IPS-NIHi7 (cell line): Measurements from ENCODE around the gene ASAP2.

Experiments
- DNase-seq: peaks from one replicate; pipeline ENCODE4 v3.0.0; 2012; ENCODE audit warnings: mixed read lengths; ENCODE audit errors: extremely low spot score

The ASAP2 gene

GRCh38 chr2:9345997-9346396 lies 139.4 kb downstream of the ASAP2 start:
- DNase-seq, result no peak

GRCh38 chr2:9346885-9347284 lies 140.3 kb downstream of the ASAP2 start:
- DNase-seq, result no peak

GRCh38 chr2:9347411-9347881 lies 140.8 kb downstream of the ASAP2 start:
- no peak for DNase-seq

GRCh38 chr2:9354318-9354717 lies 147.7 kb downstream of the ASAP2 start:
- DNase-seq, result no peak

- no peak for DNase-seq
Measured at GRCh38 chr2:9355270-9355669, 148.7 kb downstream of the ASAP2 start.

- DNase-seq, result no peak
Measured at GRCh38 chr2:9355716-9356115, 149.1 kb downstream of the ASAP2 start.

GRCh38 chr2:9356261-9356660 lies 149.6 kb downstream of the ASAP2 start:
- no peak for DNase-seq

- DNase-seq, result no peak
Measured at GRCh38 chr2:9358846-9359245, 152.2 kb downstream of the ASAP2 start.

GRCh38 chr2:9359463-9359862 lies 152.9 kb downstream of the ASAP2 start:
- no peak for DNase-seq

- DNase-seq, result no peak
Measured at GRCh38 chr2:9360110-9360509, 153.5 kb downstream of the ASAP2 start.

- DNase-seq, result no peak
Measured at GRCh38 chr2:9360701-9361100, 154.1 kb downstream of the ASAP2 start.

GRCh38 chr2:9364373-9364772 lies 157.8 kb downstream of the ASAP2 start:
- no peak for DNase-seq

GRCh38 chr2:9364791-9365497 lies 158.3 kb downstream of the ASAP2 start:
- DNase-seq, result no peak

- DNase-seq, result no peak
Measured at GRCh38 chr2:9365498-9366019, 158.9 kb downstream of the ASAP2 start.

- DNase-seq, result no peak
Measured at GRCh38 chr2:9366026-9366425, 159.4 kb downstream of the ASAP2 start.

- no peak for DNase-seq
Measured at GRCh38 chr2:9370746-9371145, 164.1 kb downstream of the ASAP2 start.

GRCh38 chr2:9373047-9373446 lies 166.4 kb downstream of the ASAP2 start:
- DNase-seq, result no peak

GRCh38 chr2:9373476-9373875 lies 166.9 kb downstream of the ASAP2 start:
- DNase-seq, result no peak

- DNase-seq, result no peak
Measured at GRCh38 chr2:9374071-9374730, 167.6 kb downstream of the ASAP2 start.

- DNase-seq, result no peak
Measured at GRCh38 chr2:9375857-9376428, 169.3 kb downstream of the ASAP2 start.

GRCh38 chr2:9377461-9378097 lies 171.0 kb downstream of the ASAP2 start:
- DNase-seq, result no peak
